PFSK-1 (cell line): ENCODE data around the gene WDR54.

Source experiments
- FOXP2 ChIP-seq: optimal IDR thresholded peaks from 2 replicates; pipeline ENCODE3; 2011; ENCODE audit warnings: borderline replicate concordance, control low read depth, inconsistent platforms; ENCODE audit not compliant: insufficient read depth; ENCODE audit errors: extremely low read length, extremely low read depth
- POLR2AphosphoS5 ChIP-seq: IDR thresholded peaks from 2 replicates; pipeline ENCODE4 v1.6.1; 2012; ENCODE audit warnings: low read depth, mild to moderate bottlenecking, control low read depth, low read length, moderate library complexity
- SIN3A ChIP-seq: IDR thresholded peaks from 2 replicates; pipeline ENCODE4 v1.6.1; 2012; ENCODE audit warnings: mild to moderate bottlenecking, low read length, moderate library complexity, borderline replicate concordance; ENCODE audit not compliant: insufficient read depth
- TAF1 ChIP-seq: IDR thresholded peaks from 2 replicates; pipeline ENCODE4 v1.6.1; 2012; ENCODE audit warnings: low read length, control low read depth, borderline replicate concordance; ENCODE audit not compliant: insufficient read depth
- TF ChIP-seq, protein P1 (sequence below), 2 experiments: IDR thresholded peaks; 2 replicates each; pipeline versions ENCODE4 v1.6.1 to v1.8.0; 2011 to 2012; ENCODE audit warnings: low read depth in 2 of 2, low read length in 2 of 2, control low read depth in 1 of 2, inconsistent platforms in 1 of 2, mild to moderate bottlenecking in 1 of 2, moderate library complexity in 1 of 2; ENCODE audit not compliant: insufficient read depth in 1 of 2

The WDR54 gene

DNA sequence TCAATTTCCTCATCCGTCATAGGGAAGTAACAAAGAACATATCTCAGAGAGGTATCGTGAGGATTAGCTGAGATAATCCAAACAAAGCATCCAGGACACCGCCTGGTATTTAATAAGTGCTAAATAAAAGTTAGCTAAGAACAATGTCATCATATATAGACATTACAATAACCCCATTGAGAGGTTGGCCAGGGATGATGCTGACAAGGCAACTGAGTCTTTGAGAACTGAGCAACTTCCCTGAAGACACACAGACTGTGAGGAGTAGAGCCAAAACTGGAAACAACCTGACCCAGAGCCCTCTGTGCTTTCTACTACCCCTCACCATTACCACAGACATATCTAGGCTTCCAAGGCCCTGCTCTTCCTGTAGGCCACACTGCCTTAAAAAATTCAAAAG lies 39.8 kb upstream of the WDR54 start:
- TF ChIP-seq FOXP2 (no peak), SIN3A (no peak), TAF1 (no peak), POLR2AphosphoS5 (no peak)
- TF ChIP-seq, protein P1, sequence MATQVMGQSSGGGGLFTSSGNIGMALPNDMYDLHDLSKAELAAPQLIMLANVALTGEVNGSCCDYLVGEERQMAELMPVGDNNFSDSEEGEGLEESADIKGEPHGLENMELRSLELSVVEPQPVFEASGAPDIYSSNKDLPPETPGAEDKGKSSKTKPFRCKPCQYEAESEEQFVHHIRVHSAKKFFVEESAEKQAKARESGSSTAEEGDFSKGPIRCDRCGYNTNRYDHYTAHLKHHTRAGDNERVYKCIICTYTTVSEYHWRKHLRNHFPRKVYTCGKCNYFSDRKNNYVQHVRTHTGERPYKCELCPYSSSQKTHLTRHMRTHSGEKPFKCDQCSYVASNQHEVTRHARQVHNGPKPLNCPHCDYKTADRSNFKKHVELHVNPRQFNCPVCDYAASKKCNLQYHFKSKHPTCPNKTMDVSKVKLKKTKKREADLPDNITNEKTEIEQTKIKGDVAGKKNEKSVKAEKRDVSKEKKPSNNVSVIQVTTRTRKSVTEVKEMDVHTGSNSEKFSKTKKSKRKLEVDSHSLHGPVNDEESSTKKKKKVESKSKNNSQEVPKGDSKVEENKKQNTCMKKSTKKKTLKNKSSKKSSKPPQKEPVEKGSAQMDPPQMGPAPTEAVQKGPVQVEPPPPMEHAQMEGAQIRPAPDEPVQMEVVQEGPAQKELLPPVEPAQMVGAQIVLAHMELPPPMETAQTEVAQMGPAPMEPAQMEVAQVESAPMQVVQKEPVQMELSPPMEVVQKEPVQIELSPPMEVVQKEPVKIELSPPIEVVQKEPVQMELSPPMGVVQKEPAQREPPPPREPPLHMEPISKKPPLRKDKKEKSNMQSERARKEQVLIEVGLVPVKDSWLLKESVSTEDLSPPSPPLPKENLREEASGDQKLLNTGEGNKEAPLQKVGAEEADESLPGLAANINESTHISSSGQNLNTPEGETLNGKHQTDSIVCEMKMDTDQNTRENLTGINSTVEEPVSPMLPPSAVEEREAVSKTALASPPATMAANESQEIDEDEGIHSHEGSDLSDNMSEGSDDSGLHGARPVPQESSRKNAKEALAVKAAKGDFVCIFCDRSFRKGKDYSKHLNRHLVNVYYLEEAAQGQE (IDR thresholded peaks at IDR 0.05; ENCODE audit: insufficient read depth in 1 of 2, low read depth in 2 of 2, low read length in 2 of 2), result no peak

DNA sequence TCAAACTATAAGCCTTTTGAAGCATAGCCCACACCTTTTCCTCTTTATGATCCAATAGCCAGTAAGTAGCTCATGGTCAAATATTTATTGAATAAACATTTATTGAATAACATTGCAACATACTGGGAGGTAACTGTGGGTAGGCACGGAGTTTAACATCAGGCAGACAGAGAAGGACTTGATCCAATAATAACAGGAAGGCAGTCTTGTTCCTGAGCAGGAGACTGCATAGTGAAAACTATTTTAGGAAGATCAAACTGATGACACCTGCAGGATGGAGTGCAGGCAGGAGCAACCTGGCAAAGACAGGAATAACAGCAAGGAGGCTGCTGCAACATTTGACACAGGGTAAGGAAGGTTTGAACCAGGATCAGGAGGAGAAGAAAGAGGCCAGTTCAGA lies 38.3 kb upstream of the WDR54 start:
- TF ChIP-seq SIN3A (no peak), POLR2AphosphoS5 (no peak), TAF1 (no peak), FOXP2 (no peak)
- TF ChIP-seq, protein P1 (IDR thresholded peaks at IDR 0.05; ENCODE audit: insufficient read depth in 1 of 2, low read depth in 2 of 2, low read length in 2 of 2), result no peak

DNA sequence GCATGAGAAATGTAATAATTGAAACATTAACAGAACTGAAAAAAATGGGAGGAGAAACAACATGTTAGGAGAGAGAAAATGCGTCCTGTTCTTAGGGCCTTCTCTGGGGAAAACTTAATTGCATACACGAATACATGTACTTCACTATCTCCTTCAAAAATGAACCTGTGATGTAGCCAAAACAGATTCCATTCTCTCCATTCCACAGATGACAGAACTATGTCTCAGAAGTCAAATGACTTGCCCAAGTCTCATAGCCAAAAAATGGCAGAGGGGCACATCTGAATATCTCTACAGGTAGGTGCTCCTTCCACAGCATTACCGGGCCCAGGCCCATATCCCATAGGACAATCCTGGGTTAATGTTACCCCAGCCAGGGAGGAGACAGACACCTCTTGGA lies 37.5 kb upstream of the WDR54 start:
- TF ChIP-seq, protein P1 (IDR thresholded peaks at IDR 0.05; ENCODE audit: insufficient read depth in 1 of 2, low read depth in 2 of 2, low read length in 2 of 2), result no peak
- TF ChIP-seq SIN3A (no peak), TAF1 (no peak), POLR2AphosphoS5 (no peak), FOXP2 (no peak)

DNA sequence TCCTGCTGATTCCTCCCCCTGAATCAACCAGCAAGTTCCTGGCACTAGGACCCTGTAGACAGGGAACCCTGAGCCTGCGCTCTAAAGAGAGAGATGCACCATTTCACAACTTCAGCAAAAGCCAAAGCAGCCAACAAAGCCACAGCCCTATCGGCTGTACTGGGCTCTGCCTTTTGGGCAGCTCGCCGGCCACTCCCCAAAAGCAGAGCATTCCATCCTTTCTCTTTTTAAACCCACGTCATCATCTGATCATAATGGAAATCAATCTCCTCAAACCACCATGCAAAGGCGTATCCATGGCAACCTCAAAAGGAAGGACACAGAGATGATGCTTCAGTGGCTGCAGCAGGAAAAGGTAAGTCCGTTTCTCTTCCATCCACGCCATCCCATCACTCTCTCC lies 36.1 kb upstream of the WDR54 start:
- TF ChIP-seq TAF1, result no peak
- no peak for TF ChIP-seq POLR2AphosphoS5
- no peak for TF ChIP-seq FOXP2
- no peak for TF ChIP-seq SIN3A
- TF ChIP-seq, protein P1 (IDR thresholded peaks at IDR 0.05; ENCODE audit: insufficient read depth in 1 of 2, low read depth in 2 of 2, low read length in 2 of 2), result no peak

DNA sequence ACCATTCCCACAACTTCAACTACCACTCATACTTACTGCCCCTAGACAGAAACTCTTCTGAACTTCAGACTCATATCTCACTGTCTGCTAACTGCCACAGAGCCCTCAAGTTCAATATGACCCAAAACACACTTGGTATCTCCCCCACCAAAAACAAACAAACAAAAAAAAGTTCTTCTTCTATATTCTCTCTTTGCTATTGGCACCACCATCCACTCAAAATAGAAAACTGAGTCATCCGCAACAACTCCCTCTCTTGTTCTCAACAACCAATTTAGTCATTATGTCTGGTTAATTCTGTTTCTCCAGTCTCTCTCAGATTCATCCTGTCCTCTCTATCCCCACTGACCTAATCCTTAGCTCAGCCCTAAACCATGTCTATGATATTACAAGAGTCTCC lies 34.2 kb upstream of the WDR54 start:
- TF ChIP-seq TAF1 (no peak), POLR2AphosphoS5 (no peak), FOXP2 (no peak), SIN3A (no peak)
- TF ChIP-seq, protein P1 (IDR thresholded peaks at IDR 0.05; ENCODE audit: insufficient read depth in 1 of 2, low read depth in 2 of 2, low read length in 2 of 2), result no peak
